Ectodermal cell (in vitro differentiated cells): ENCODE results near the gene LRP6.

ENCODE experiments used
- H3K27ac ChIP-seq: 2 replicates; pipeline ENCODE4 v1.7.0; 2013; ENCODE audit warnings: mild to moderate bottlenecking, low read depth, low read length; ENCODE audit not compliant: insufficient read depth, poor library complexity, severe bottlenecking
- H3K27me3 ChIP-seq: 2 replicates; pipeline ENCODE4 v1.7.0; 2013; ENCODE audit warnings: mild to moderate bottlenecking, low read length; ENCODE audit not compliant: insufficient read depth, control insufficient read depth, poor library complexity, severe bottlenecking
- H3K36me3 ChIP-seq: one replicate; pipeline ENCODE4 v1.7.0; 2013; ENCODE audit warnings: low read length; ENCODE audit not compliant: control insufficient read depth, insufficient read depth
- H3K4me1 ChIP-seq: one replicate; pipeline ENCODE4 v1.7.0; 2013; ENCODE audit warnings: low read length; ENCODE audit not compliant: control insufficient read depth, insufficient read depth
- H3K4me3 ChIP-seq: 2 replicates; pipeline ENCODE4 v1.7.0; 2013; ENCODE audit warnings: low read depth, low read length, control low read depth; ENCODE audit not compliant: insufficient read depth
- H3K9me3 ChIP-seq: 2 replicates; pipeline ENCODE4 v1.7.0; 2013; ENCODE audit warnings: mild to moderate bottlenecking, low read length, moderate library complexity; ENCODE audit not compliant: control insufficient read depth
- WGBS, 2 experiments: methylation state at CpG; one replicate each; pipeline ENCODE4 v1.1.7; 2013; ENCODE audit warnings: missing lambda C conversion rate in 2 of 2; 5-methylcytosine and 5-hydroxymethylcytosine counted together

Gene LRP6

GRCh38 chr12:12206776-12207388 lies 60.0 kb downstream of the LRP6 start:
- Histone ChIP-seq H3K27ac (no peak overlapping the region), H3K9me3 (no peaks in the 10 kb centered on the region), H3K27me3 (no peaks in the 10 kb centered on the region), H3K4me1 (no peaks in the 10 kb centered on the region), H3K36me3 (no peaks in the 10 kb centered on the region), H3K4me3 (no peak overlapping the region)
- 94 to 95% methylated on average over 5 of the region's 5 CpGs for WGBS, 2 experiments

- Histone ChIP-seq H3K27me3 (no peaks in the 10 kb centered on the region), H3K9me3 (peaks cover 2% of the 10 kb centered on the region), H3K4me1 (no peaks in the 10 kb centered on the region), H3K36me3 (peaks cover 16% of the 10 kb centered on the region), H3K27ac (no peak overlapping the region), H3K4me3 (no peak overlapping the region)
- 87 to 100% methylated on average over 1 of the region's 1 CpG for WGBS, 2 experiments
These were observed 64.1 kb downstream of the LRP6 start for GRCh38 chr12:12202747-12203146.

- 94% methylated on average over 9 of the region's 9 CpGs for WGBS, 2 experiments
These were observed 64.7 kb downstream of the LRP6 start for GRCh38 chr12:12202105-12202504.

GRCh38 chr12:12201274-12201758 lies 65.5 kb downstream of the LRP6 start:
- Histone ChIP-seq H3K4me1 (no peaks in the 10 kb centered on the region), H3K4me3 (no peak overlapping the region), H3K9me3 (peaks cover 2% of the 10 kb centered on the region), H3K36me3 (peaks cover 19% of the 10 kb centered on the region), H3K27ac (no peak overlapping the region), H3K27me3 (no peaks in the 10 kb centered on the region)
- WGBS, 2 experiments: 95% methylated on average over 3 of the region's 3 CpGs

More at GRCh38 chr12:12202105-12202504, 64.7 kb downstream of the LRP6 start:
- no peaks in the 10 kb centered on the region for H3K4me1 ChIP-seq
- H3K9me3 ChIP-seq: peaks cover 2% of the 10 kb centered on the region
- no peaks in the 10 kb centered on the region for H3K27me3 ChIP-seq
- H3K27ac ChIP-seq: no peak overlapping the region
- H3K4me3 ChIP-seq: no peak overlapping the region
- peaks cover 17% of the 10 kb centered on the region for H3K36me3 ChIP-seq

DNA sequence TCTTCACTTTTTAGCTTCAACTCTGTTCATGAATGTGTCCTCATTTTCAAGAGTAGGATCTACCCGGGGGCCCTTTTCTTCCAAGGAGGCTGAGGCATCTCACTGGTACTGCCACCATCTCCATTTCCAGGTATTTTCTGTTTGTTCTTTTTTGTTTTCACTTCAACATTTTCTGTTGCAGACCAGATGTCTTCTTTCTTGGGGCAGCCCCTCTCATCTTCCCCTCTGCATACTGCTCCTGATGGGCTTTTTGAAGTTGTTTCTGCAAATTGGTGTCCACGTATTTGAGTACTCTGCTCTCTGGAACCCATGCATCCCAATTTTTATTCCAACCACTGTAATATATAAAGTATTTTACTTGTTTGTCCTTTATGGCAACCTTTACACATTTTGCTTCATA lies 66.5 kb downstream of the LRP6 start:
- peaks cover 2% of the 10 kb centered on the region for H3K9me3 ChIP-seq
- no peak overlapping the region for H3K27ac ChIP-seq
- no peaks in the 10 kb centered on the region for H3K4me1 ChIP-seq
- H3K4me3 ChIP-seq: no peak overlapping the region
- 90 to 97% methylated on average over 1 to 2 of the region's 2 CpGs for WGBS, 2 experiments
- peaks cover 24% of the 10 kb centered on the region for H3K36me3 ChIP-seq
- H3K27me3 ChIP-seq: no peaks in the 10 kb centered on the region

DNA sequence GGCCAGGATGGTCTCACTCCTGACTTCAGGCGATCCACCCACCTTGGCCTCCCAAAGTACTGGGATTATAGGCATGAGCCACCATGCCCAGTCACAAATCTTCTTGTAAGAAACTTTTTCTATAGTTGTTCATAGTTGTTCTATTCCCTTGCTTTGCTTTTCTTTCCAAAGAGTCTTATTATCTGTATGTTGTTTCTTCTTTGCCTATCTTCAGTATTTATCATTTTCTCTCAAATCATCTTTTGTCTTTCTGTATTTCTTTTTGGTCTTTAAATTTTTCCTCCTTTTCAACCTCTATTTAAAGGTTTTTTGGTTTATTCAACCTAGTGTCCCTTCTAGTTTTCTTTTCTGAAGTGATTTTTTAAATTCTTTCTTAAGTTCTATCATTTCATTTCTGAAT lies 68.7 kb downstream of the LRP6 start:
- Histone ChIP-seq H3K9me3 (peaks cover 2% of the 10 kb centered on the region), H3K4me3 (no peak overlapping the region), H3K4me1 (no peaks in the 10 kb centered on the region), H3K27ac (no peak overlapping the region), H3K27me3 (no peaks in the 10 kb centered on the region), H3K36me3 (peaks cover 24% of the 10 kb centered on the region)
- 91 to 100% methylated on average over 1 of the region's 1 CpG for WGBS, 2 experiments

GRCh38 chr12:12197128-12197527 lies 69.7 kb downstream of the LRP6 start:
- Histone ChIP-seq H3K36me3 (peaks cover 24% of the 10 kb centered on the region), H3K9me3 (peaks cover 2% of the 10 kb centered on the region), H3K4me1 (no peaks in the 10 kb centered on the region), H3K4me3 (no peak overlapping the region), H3K27me3 (no peaks in the 10 kb centered on the region), H3K27ac (no peak overlapping the region)
- WGBS, 2 experiments: 38 to 43% methylated on average over 1 of the region's 1 CpG

DNA sequence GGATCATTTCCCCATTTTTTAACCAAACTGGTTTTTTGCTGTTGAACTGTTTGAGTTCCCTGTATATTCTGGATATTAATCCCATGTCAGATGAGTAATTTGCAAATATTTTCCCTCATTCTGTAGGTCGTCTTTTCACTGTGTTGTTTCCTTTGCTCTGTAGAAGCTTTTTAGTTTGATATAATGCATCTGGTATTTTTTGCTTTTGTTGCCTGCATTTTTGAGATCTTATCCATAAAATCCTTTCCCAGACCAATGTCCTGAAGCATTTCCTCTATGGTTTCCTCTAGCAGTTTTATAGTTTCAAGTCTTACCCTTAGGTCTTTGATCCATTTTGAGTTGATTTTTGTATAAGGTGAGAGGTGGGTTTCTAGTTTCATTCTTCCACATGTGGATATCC lies 71.3 kb downstream of the LRP6 start:
- Histone ChIP-seq H3K9me3 (peaks cover 2% of the 10 kb centered on the region), H3K4me1 (no peaks in the 10 kb centered on the region), H3K27ac (no peak overlapping the region), H3K27me3 (no peaks in the 10 kb centered on the region), H3K4me3 (no peak overlapping the region), H3K36me3 (peaks cover 24% of the 10 kb centered on the region)
- 90% methylated on average over 1 of the region's 1 CpG; no CpG with 5 or more reads in 1 of the 2 experiments for WGBS, 2 experiments

DNA sequence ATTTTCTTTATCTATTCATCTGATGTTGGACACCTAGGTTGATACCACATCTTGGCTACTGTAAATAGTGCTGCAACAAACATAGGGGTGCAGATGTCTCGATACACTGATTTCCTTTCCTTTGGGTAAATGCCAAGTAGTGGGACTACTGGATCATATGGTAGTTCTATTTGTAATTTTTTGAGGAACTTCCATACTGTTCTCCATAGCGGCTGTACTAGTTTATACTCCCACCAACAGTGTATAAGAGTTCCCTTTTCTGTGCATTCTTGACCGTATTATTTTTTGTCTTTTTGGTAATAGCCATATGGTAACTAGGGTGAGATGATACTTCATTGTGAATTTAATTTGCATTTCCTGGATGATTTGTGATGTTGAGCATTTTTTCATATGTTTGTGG lies 71.8 kb downstream of the LRP6 start:
- peaks cover 20% of the 10 kb centered on the region for H3K36me3 ChIP-seq
- H3K9me3 ChIP-seq: peaks cover 2% of the 10 kb centered on the region

GRCh38 chr12:12194206-12194605 lies 72.6 kb downstream of the LRP6 start:
- no peak overlapping the region for H3K4me3 ChIP-seq
- H3K36me3 ChIP-seq: peaks cover 14% of the 10 kb centered on the region
- no peaks in the 10 kb centered on the region for H3K4me1 ChIP-seq
- no peak overlapping the region for H3K27ac ChIP-seq
- peaks cover 2% of the 10 kb centered on the region for H3K9me3 ChIP-seq
- no peaks in the 10 kb centered on the region for H3K27me3 ChIP-seq
- 74 to 78% methylated on average over 2 of the region's 2 CpGs for WGBS, 2 experiments

More for the DNA sequence above, 71.8 kb downstream of the LRP6 start:
- H3K27me3 ChIP-seq: no peaks in the 10 kb centered on the region
- H3K27ac ChIP-seq: no peak overlapping the region
- WGBS, 2 experiments: 92 to 93% methylated on average over 2 to 3 of the region's 3 CpGs
- H3K4me3 ChIP-seq: no peak overlapping the region
- H3K4me1 ChIP-seq: no peaks in the 10 kb centered on the region
